ENCODE measurements around the gene ADGRL3. TPM values are rescaled to one million over a fixed set of nuclear protein-coding genes. Genes with fewer than 3 reads are reported as not detected.

Gene ADGRL3
- total RNA-seq (2014; rRNA removed; shearing (Covaris generic)): 1.0 and 5.4 TPM in 2 replicates

DNA sequence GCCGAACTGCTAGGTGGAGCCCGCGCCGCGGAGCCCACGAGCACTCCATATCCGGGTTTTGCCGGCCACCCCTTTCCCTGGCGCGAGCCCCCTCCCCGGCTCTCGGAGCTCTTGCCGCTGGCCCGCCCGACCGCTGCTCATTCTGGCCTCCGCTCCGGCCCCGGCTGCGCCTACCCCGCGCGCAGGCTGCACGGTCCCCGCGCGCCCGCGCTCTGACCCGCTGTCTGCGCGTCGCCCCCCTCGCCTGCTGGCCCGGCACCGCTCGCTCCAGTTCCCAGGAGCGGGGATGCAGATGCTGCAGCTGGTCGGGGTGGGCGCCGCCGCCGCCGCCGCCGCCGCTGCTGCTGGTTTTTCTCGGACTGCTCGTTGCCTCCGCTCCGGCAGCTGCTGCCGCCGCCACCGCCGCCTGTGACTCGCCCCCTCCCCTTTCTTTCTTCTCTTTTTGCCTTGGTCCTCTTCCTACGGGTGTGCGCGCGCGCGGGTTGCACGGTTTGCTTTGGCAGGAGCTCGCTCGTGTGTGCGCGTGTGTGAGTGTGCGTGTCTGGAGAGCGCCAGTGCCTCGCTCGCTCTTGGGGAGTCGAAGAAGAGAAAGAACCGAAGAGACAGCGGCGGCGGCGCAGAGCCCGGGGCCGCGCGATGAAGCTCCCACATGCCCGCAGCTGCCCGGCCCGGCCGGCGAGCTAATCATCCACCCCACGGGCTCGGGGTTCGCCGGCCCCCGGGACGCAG is at the start of gene ADGRL3:
TSS of gene ADGRL3 (plus strand) at position 140 of the 729 bp plus-strand sequence.
- DNase-seq (ENCODE audit: low spot score): no peak

- DNase-seq (ENCODE audit: low spot score): no peak
Observed at GRCh38 chr4:61152433-61152832, 47.7 kb upstream of the ADGRL3 start.

GRCh38 chr4:61160478-61160877 is 39.6 kb upstream of the ADGRL3 start:
- no peak for DNase-seq (ENCODE audit: low spot score)

GRCh38 chr4:61162116-61162515 is 38.0 kb upstream of the ADGRL3 start:
- no peak for DNase-seq (ENCODE audit: low spot score)

DNA sequence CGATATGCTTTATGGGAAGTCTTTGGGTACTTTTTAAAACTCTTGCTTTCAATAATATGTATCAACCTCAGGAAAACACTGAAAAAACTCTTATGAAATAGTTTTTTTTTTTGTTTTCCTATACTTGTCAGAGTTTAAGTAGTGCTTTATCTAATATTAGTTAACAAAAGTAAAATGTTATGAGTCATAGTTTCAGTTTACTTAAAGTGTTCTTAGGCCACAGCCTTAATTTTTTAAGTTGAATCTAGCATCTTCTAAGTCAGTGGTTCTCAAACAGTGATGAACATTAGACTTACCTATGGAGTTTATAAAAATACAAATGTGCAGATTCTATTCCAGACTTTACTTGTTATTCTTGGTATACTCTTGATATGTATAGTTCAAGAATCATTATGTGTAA is 26.3 kb upstream of the ADGRL3 start:
- DNase-seq (ENCODE audit: low spot score): no peak

DNA sequence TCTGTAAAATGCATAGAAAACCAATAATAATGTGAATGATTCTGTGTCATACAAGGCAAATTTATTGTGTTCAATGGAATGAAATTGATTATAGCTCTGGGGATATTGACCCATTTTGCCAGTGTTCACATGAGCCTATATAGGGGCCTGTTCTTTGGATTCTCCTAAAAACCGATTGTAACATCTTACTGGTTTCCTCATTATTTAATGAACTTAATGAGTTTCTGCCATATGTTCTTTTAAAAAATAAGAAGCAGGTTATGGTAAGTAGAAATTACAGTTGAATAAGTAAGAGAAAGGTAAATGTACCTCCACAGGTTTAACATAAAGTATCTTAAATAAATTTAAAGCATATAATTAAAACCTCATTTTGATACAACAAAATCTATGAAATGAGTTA is 24.6 kb upstream of the ADGRL3 start:
- DNase-seq (ENCODE audit: low spot score): no peak

GRCh38 chr4:61177367-61177766 is 22.8 kb upstream of the ADGRL3 start:
- no peak for DNase-seq (ENCODE audit: low spot score)

GRCh38 chr4:61180405-61180804 is 19.7 kb upstream of the ADGRL3 start:
- DNase-seq (ENCODE audit: low spot score): no peak

DNA sequence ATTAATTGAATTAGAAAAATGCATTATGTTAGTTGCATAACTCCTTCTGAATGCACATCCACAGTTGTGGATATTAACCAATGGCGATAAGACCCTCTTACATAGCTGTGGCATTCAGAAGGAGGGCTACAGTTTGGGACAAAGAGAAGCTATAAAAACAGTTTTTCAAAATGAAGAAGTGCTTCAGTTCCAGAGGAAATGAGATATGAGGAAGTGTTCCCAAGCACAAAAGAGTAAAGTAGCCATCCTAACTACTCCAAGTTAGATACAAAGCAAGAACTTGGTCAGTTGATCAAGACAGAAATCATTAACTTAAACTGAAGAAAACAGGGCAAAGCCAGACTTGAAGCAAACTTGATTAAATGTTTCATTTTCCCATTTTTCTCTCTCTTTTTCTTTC is 17.2 kb upstream of the ADGRL3 start:
- no peak for DNase-seq (ENCODE audit: low spot score)

- no peak for DNase-seq (ENCODE audit: low spot score)
Observed at GRCh38 chr4:61185288-61185687, 14.8 kb upstream of the ADGRL3 start.

- DNase-seq (ENCODE audit: low spot score): no peak
Observed at GRCh38 chr4:61192392-61192791, 7.7 kb upstream of the ADGRL3 start.

GRCh38 chr4:61193863-61194262 is 6.3 kb upstream of the ADGRL3 start:
- no peak for DNase-seq (ENCODE audit: low spot score)

- DNase-seq (ENCODE audit: low spot score): no peak
Observed at GRCh38 chr4:61194571-61194970, 5.6 kb upstream of the ADGRL3 start.

- no peak for DNase-seq (ENCODE audit: low spot score)
Observed at GRCh38 chr4:61195101-61195500, 5.0 kb upstream of the ADGRL3 start.

DNA sequence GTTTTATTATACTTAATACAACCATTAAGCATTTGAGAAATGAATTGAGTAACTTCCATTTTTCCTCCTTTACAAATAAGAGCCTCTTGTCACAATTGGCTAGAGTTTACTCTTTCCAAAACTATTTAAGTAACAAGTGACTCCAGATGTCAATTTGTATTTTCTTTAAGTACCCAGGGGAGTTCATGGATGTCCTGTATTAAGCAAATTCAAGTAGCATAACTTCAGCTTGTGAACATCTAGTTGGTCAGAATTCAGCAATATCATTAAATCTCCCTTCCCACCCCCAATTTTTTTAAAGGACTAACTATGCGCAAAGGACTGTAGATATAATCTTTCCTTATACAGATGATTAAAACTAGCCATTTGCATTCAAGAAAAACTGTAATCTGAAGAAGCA is 1.4 kb upstream of the ADGRL3 start:
- no peak for DNase-seq (ENCODE audit: low spot score)

DNA sequence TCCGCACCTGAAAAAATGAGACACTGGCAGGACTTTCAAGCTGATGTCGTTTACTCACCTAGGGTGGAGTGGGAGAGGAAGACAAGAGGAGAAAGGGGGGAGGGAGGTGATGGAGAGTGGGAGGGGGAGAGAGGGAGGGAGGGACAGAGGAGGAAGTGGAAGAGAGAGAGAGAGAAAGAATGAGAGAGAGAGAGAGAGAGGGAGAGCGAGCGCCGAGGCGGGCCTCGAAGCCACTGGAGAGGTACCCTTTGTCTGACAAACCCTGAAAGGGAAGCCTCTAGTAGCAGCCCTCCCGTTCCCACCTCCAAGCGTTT is 296 bp upstream of the ADGRL3 start:
- no peak for DNase-seq (ENCODE audit: low spot score)

GRCh38 chr4:61200916-61201526 is 895 bp downstream of the ADGRL3 start:
- DNase-seq (ENCODE audit: low spot score): no peak

DNA sequence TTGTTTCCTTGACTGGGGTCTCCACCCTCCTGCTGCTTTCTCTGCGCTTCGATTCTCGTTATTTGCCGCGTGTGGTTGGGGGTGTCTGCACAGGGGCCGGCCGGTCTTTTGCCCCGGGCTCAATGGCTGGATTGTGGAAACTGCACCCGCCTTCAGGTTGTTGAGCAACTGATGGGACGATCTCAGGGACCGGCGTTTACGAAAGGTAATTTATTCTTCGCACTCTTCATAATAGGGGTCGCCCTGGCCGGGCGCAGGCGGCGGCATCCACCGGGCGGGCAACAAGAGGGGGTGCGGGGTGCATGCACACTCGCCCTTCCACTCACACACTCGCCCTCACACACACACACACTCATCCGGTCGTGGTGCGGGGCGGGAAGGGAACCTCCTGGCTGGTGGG is 1.4 kb downstream of the ADGRL3 start:
- DNase-seq (ENCODE audit: low spot score): no peak

DNA sequence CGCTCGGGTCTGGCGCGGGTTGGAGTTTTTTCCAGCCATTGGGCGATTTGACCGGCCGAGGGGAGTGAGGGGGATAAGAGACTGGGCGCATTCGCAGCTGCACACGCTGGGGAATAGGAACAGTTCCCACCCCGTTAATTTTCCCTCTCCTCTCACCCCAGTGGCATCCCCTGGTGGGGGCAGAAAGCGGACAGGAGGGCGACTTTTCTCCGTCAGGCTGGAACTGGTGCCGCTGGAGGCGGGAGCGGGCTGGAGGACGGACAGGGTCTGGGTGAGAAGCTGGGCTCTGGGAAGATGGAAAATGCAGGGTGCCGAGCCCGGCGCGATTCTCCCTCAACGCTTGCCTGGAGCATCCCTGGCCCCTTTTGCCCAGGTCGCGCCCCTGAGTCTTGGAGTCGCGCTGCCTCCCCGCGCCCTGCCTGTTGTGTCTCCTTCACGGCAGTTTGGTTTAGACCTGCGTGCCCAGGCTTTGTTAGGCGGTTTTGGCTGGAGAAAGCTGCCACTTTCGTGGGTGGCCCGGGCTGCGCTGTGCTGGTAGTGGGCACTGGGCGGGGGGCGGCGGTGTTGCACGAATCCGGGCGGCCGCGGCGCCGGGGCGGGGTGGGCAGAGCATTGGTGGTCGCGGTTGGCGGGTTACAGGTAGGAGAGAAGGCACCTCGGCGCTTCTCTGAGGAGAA is 2.0 kb downstream of the ADGRL3 start:
- DNase-seq (ENCODE audit: low spot score): no peak

- DNase-seq (ENCODE audit: low spot score): peak; percentile 2
Observed at GRCh38 chr4:61202638-61203435, 2.7 kb downstream of the ADGRL3 start.

- DNase-seq (ENCODE audit: low spot score): no peak
Observed at GRCh38 chr4:61203436-61203790, 3.3 kb downstream of the ADGRL3 start.

- DNase-seq (ENCODE audit: low spot score): peak; percentile 19
Observed at GRCh38 chr4:61204353-61205060, 4.4 kb downstream of the ADGRL3 start.

Data from A172 (cell line).